ENCODE measurements around the gene HOXB7. TPM values are rescaled to one million over a fixed set of nuclear protein-coding genes. Genes with fewer than 3 reads are reported as not detected.

The HOXB7 gene
- total RNA-seq, 2 donors from 2014 or later, result not detected

- Mint-ChIP-seq H3K36me3 (ENCODE audit: low read depth) (no peaks in the 10 kb centered on the region), H3K4me3 (no peak overlapping the region), H3K27ac (no peak overlapping the region), H3K9me3 (no peaks in the 10 kb centered on the region), H3K4me1 (peaks cover 10% of the 10 kb centered on the region), H3K27me3 (ENCODE audit: insufficient read depth) (peaks cover 100% of the 10 kb centered on the region)
- Histone ChIP-seq H3K36me3 (ENCODE audit: control insufficient read depth, insufficient read depth, low read length) (no peaks in the 10 kb centered on the region), H3K27me3 (ENCODE audit: control insufficient read depth, insufficient read depth, low read length, poor library complexity, severe bottlenecking) (peaks cover 100% of the 10 kb centered on the region), H3K9me3 (ENCODE audit: control insufficient read depth, low read length) (peaks cover 12% of the 10 kb centered on the region), H3K4me3 (ENCODE audit: low read length) (no peak overlapping the region), H3K9ac (ENCODE audit: extremely low read depth, low read length, poor library complexity, severe bottlenecking) (no peak overlapping the region), H3K27ac (ENCODE audit: low read depth, low read length) (no peak overlapping the region), H3K4me1 (ENCODE audit: control insufficient read depth, insufficient read depth, low read length) (no peaks in the 10 kb centered on the region)
- WGBS, 2 experiments (ENCODE audit: insufficient coverage in 1 of 2, insufficient read length in 1 of 2), result 2 to 5% methylated on average over 4 of the region's 4 CpGs
- no peak for DNase-seq
- TF ChIP-seq CTCF (conservative IDR thresholded peaks at IDR 0.05), result no peak
Observed at GRCh38 chr17:48601207-48601538, 9.6 kb downstream of the HOXB7 start.

DNA sequence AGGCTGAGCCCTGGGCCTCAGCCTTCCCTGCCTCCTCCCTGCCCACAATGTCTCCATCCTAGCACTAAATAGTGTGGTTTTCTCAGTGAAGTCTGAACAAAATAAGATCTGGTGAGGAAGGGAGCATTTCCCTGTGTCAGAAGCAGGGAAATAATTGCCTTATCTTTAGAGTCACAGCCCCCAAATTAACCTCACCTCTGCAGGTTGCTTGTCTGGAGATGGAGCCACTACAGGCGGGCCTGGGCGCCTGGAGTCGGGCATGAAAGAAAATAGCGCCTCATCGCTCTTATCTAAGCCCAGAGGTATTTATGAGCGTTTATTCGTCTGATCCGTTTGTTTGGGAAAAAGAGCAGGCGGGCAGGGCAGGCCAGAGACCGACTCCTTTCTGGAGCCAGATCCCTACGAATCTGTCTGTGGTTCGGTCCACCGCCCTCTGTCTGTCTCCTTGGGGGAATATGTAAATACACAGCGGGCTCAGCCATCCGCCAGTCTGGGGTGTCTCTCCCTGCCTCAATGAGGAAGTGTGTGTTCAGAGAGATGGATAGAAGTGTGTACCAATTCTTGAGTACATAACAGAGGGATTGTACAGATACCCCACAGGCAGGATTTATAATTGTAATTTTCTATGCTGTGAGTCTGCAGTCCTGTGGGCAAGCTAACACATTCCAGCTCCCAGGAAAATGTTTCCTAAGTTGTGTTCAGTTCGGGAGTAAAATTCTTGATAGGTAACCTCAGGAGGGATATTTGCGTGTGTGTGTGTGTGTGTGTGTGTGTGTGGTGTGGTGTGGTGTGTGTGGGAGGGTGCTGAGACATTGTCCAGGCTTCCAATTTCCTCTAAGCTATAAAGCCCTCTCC is 10.3 kb downstream of the HOXB7 start:
- TF ChIP-seq CTCF (conservative IDR thresholded peaks at IDR 0.05), result no peak
- DNase-seq, result no peak
- no peaks in the 10 kb centered on the region for H3K9me3 Mint-ChIP-seq
- 7 to 12% methylated on average over 7 to 17 of the region's 17 CpGs for WGBS, 2 experiments (ENCODE audit: insufficient coverage in 1 of 2, insufficient read length in 1 of 2)
- peaks cover 100% of the 10 kb centered on the region for H3K27me3 ChIP-seq (ENCODE audit: control insufficient read depth, insufficient read depth, low read length, poor library complexity, severe bottlenecking)
- no peaks in the 10 kb centered on the region for H3K4me1 ChIP-seq (ENCODE audit: control insufficient read depth, insufficient read depth, low read length)
- H3K4me3 Mint-ChIP-seq, result no peak overlapping the region
- H3K9ac ChIP-seq (ENCODE audit: extremely low read depth, low read length, poor library complexity, severe bottlenecking), result no peak overlapping the region
- H3K4me1 Mint-ChIP-seq, result peaks cover 12% of the 10 kb centered on the region
- no peaks in the 10 kb centered on the region for H3K36me3 ChIP-seq (ENCODE audit: control insufficient read depth, insufficient read depth, low read length)
- H3K27me3 Mint-ChIP-seq (ENCODE audit: insufficient read depth), result peaks cover 100% of the 10 kb centered on the region
- no peak overlapping the region for H3K4me3 ChIP-seq (ENCODE audit: low read length)
- H3K27ac Mint-ChIP-seq, result no peak overlapping the region
- H3K27ac ChIP-seq (ENCODE audit: low read depth, low read length), result no peak overlapping the region
- peaks cover 10% of the 10 kb centered on the region for H3K9me3 ChIP-seq (ENCODE audit: control insufficient read depth, low read length)
- H3K36me3 Mint-ChIP-seq (ENCODE audit: low read depth), result no peaks in the 10 kb centered on the region

DNA sequence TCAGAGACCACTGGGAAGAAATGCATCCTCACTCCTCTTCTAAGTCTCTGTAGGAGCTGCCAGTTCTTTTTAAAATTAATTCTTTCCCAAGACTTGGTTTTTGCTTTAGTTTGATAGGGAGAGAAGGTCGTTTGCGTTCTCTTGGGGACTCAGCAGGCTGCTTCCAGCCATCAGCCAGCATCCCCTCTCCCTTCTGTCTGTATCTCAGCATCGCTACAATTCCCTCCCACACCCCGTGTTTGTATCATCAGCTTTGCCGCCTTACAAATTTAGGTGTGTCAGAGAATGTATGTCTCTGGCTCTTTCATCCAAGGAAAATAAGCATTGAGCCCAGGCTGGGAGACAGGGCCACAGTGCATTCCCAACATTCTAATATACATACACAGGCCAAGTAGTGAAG is 11.5 kb downstream of the HOXB7 start:
- Histone ChIP-seq H3K9me3 (ENCODE audit: control insufficient read depth, low read length) (no peaks in the 10 kb centered on the region), H3K27me3 (ENCODE audit: control insufficient read depth, insufficient read depth, low read length, poor library complexity, severe bottlenecking) (peaks cover 100% of the 10 kb centered on the region), H3K36me3 (ENCODE audit: control insufficient read depth, insufficient read depth, low read length) (no peaks in the 10 kb centered on the region), H3K9ac (ENCODE audit: extremely low read depth, low read length, poor library complexity, severe bottlenecking) (no peak overlapping the region), H3K4me1 (ENCODE audit: control insufficient read depth, insufficient read depth, low read length) (no peaks in the 10 kb centered on the region), H3K27ac (ENCODE audit: low read depth, low read length) (no peak overlapping the region), H3K4me3 (ENCODE audit: low read length) (no peak overlapping the region)
- no peaks in the 10 kb centered on the region for H3K9me3 Mint-ChIP-seq
- H3K4me1 Mint-ChIP-seq, result peaks cover 12% of the 10 kb centered on the region
- H3K36me3 Mint-ChIP-seq (ENCODE audit: low read depth), result no peaks in the 10 kb centered on the region
- 7 to 27% methylated on average over 3 to 4 of the region's 5 CpGs for WGBS, 2 experiments (ENCODE audit: insufficient coverage in 1 of 2, insufficient read length in 1 of 2)
- H3K27ac Mint-ChIP-seq, result no peak overlapping the region
- DNase-seq, result no peak
- no peak for TF ChIP-seq CTCF (conservative IDR thresholded peaks at IDR 0.05)
- H3K27me3 Mint-ChIP-seq (ENCODE audit: insufficient read depth), result peaks cover 100% of the 10 kb centered on the region
- H3K4me3 Mint-ChIP-seq, result no peak overlapping the region
